Gastroesophageal sphincter (tissue), 4 donors: Measurements from ENCODE around the gene KLHDC8B. TPM values are rescaled to one million over a fixed set of nuclear protein-coding genes. Genes with fewer than 3 reads are reported as not detected.
A peak's percentile ranks its signal among the peaks of the same experiment; 100 is the strongest.
"Not testable (repeated sequence)": the region's sequence is repeated elsewhere in the genome, so short reads cannot be mapped to it uniquely, and the experiment has no call there.

Experiments
- ATAC-seq: fragments of 150-250 bp; one replicate; pipeline ENCODE4 v1.9.1; 2016; ENCODE audit warnings: mild to moderate bottlenecking, moderate library complexity
- H3K27ac ChIP-seq, 4 donors: fragments of 200-600 bp; sonication (generic) in 3 of 4; 1 replicate in 3 of 4; 2 replicates in 1 of 4; pipeline ENCODE4 v1.5.1; 2016 to 2019
- H3K27me3 ChIP-seq: fragments of 200-600 bp; sonication (generic); one replicate; pipeline ENCODE4 v1.5.1; 2019
- H3K36me3 ChIP-seq, 2 donors: fragments of 200-600 bp; sonication (generic); one replicate each; pipeline ENCODE4 v1.5.1; 2019; ENCODE audit warnings: control low read depth in 1 of 2
- H3K4me1 ChIP-seq, 3 donors: fragments of 200-600 bp; sonication (generic); 1 replicate in 2 of 3; 2 replicates in 1 of 3; pipeline ENCODE4 v1.5.1; 2016 to 2019; ENCODE audit warnings: control low read depth in 2 of 3
- H3K4me3 ChIP-seq, 2 donors: fragments of 200-600 bp; sonication (generic); one replicate each; pipeline ENCODE4 v1.5.1; 2019; ENCODE audit warnings: mild to moderate bottlenecking in 1 of 2, moderate library complexity in 1 of 2
- H3K9me3 ChIP-seq, 3 donors: fragments of 200-600 bp; sonication (generic); one replicate each; pipeline ENCODE4 v1.5.1; 2017 to 2019; ENCODE audit warnings: control low read depth in 2 of 3
- CTCF ChIP-seq, 4 experiments: fragments of 200-600 bp in 2 of 4; fragments of 450-650 bp in 2 of 4; sonication (generic) in 1 of 4; IDR thresholded peaks; one replicate each; pipeline ENCODE4 v1.5.1; 2017 to 2019; ENCODE audit warnings: antibody characterized with exemption in 4 of 4, mild to moderate bottlenecking in 2 of 4, moderate library complexity in 2 of 4
- EP300 ChIP-seq: sonication (generic); formaldehyde crosslinking; IDR thresholded peaks from one replicate; pipeline ENCODE4 v1.6.1; 2017; ENCODE audit warnings: antibody characterized with exemption, mild to moderate bottlenecking
- POLR2A ChIP-seq, 2 donors: fragments of 450-650 bp; IDR thresholded peaks; one replicate each; pipeline ENCODE4 v1.6.1; 2017; ENCODE audit warnings: antibody characterized with exemption in 2 of 2, mild to moderate bottlenecking in 2 of 2, moderate library complexity in 1 of 2
- POLR2AphosphoS5 ChIP-seq: sonication (generic); formaldehyde crosslinking; IDR thresholded peaks from one replicate; pipeline ENCODE4 v1.6.1; 2017; ENCODE audit warnings: antibody characterized with exemption
- WGBS, 2 donors: methylation state at CpG; one replicate each; pipeline ENCODE4 v1.1.5; 2018; ENCODE audit warnings: low coverage in 1 of 2; 5-methylcytosine and 5-hydroxymethylcytosine counted together
- total RNA-seq, 4 donors: library from RNA; depleted of rRNA; stranded (reverse); fragments of >200 nt; gene quantifications; one replicate each; pipeline ENCODE4 v1.1.0, GENCODE V29; 2016

Gene KLHDC8B
- total RNA-seq, 4 donors from 2014 or later, result 39.8 to 126 (median 114) TPM

- no peak for TF ChIP-seq POLR2AphosphoS5
- TF ChIP-seq POLR2A (IDR thresholded peaks at IDR 0.05), result no peak
- no peak for TF ChIP-seq CTCF (IDR thresholded peaks at IDR 0.05)
- TF ChIP-seq EP300, result no peak
- H3K27me3 ChIP-seq, result no peaks in the 10 kb centered on the region
- peak overlapping the region; percentile 25 to 85 (median 83) for H3K27ac ChIP-seq
- WGBS, 2 donors, result 83 to 87% methylated on average over 2 to 6 of the region's 6 CpGs
- H3K4me3 ChIP-seq, result no peak overlapping the region
- ATAC-seq, result no peak
- H3K9me3 ChIP-seq, result no peaks in the 10 kb centered on the region
- no peaks in the 10 kb centered on the region for H3K36me3 ChIP-seq
- H3K4me1 ChIP-seq, result peaks cover 0 to 39% (median 6%) of the 10 kb centered on the region in 3 donors
Measured at GRCh38 chr3:49219132-49219531, 47.7 kb downstream of the KLHDC8B start.

GRCh38 chr3:49220985-49221563 lies 49.7 kb downstream of the KLHDC8B start:
- 83 to 87% methylated on average over 4 to 6 of the region's 6 CpGs for WGBS, 2 donors
- not testable (repeated sequence) for H3K36me3 ChIP-seq

GRCh38 chr3:49222002-49222401 lies 50.6 kb downstream of the KLHDC8B start:
- WGBS, 2 donors, result 88 to 94% methylated on average over 2 to 3 of the region's 3 CpGs
- no peaks in the 10 kb centered on the region for H3K36me3 ChIP-seq
- H3K27me3 ChIP-seq, result no peaks in the 10 kb centered on the region
- no peak for TF ChIP-seq POLR2A (IDR thresholded peaks at IDR 0.05)
- no peak for TF ChIP-seq EP300
- no peak for TF ChIP-seq POLR2AphosphoS5
- no peak overlapping the region for H3K4me3 ChIP-seq
- no peak for ATAC-seq
- no peak overlapping the region for H3K27ac ChIP-seq
- peaks cover 0 to 5% (median 0%) of the 10 kb centered on the region in 3 donors for H3K9me3 ChIP-seq
- peaks cover 0 to 29% (median 6%) of the 10 kb centered on the region in 3 donors for H3K4me1 ChIP-seq

More at GRCh38 chr3:49220985-49221563, 49.7 kb downstream of the KLHDC8B start:
- H3K9me3 ChIP-seq, H3K27me3 ChIP-seq, H3K27ac ChIP-seq, ATAC-seq, H3K4me3 ChIP-seq: not testable (repeated sequence)
- peaks cover 0 to 33% (median 6%) of the 10 kb centered on the region in 3 donors for H3K4me1 ChIP-seq

Other genes with a start within 250 kb of the KLHDC8B start
- 10 to 100 TPM; 29.1 to 38.9 (median 35.2) TPM for gene P4HTM, start 181.4 kb upstream of the KLHDC8B start, total RNA-seq
- 100 to 1,000 TPM in 2 of 4 donors, 10 to 100 TPM in 2; 61.5 to 110 (median 99.0) TPM for gene WDR6, start 164.2 kb upstream of the KLHDC8B start, total RNA-seq
- gene DALRD3, start 153.0 kb upstream of the KLHDC8B start, total RNA-seq, result 10 to 100 TPM; 11.8 to 29.0 (median 24.6) TPM
- 100 to 1,000 TPM in 3 of 4 donors, 10 to 100 TPM in 1; 79.4 to 131 (median 105) TPM for gene NDUFAF3, start 149.5 kb upstream of the KLHDC8B start, total RNA-seq
- 100 to 1,000 TPM in 3 of 4 donors, 10 to 100 TPM in 1; 89.8 to 179 (median 118) TPM for gene IMPDH2, start 142.2 kb upstream of the KLHDC8B start, total RNA-seq
- 100 to 1,000 TPM in 1 of 4 donors, 10 to 100 TPM in 3; 66.2 to 171 (median 81.8) TPM for gene QRICH1, start 77.5 kb upstream of the KLHDC8B start, total RNA-seq
- gene QARS1, start 66.8 kb upstream of the KLHDC8B start, total RNA-seq, result 100 to 1,000 TPM; 148 to 205 (median 183) TPM
- gene USP19, start 50.8 kb upstream of the KLHDC8B start, total RNA-seq, result 100 to 1,000 TPM in 1 of 4 donors, 10 to 100 TPM in 3; 53.4 to 114 (median 76.4) TPM
- 100 to 1,000 TPM; 578 to 980 (median 645) TPM for gene LAMB2, start 38.5 kb upstream of the KLHDC8B start, total RNA-seq
- 10 to 100 TPM; 15.6 to 31.2 (median 25.3) TPM for gene CCDC71, start 5.3 kb upstream of the KLHDC8B start, total RNA-seq
- 10 to 100 TPM in 1 of 4 donors, 1 to 10 TPM in 3; 3.5 to 14.9 (median 4.2) TPM for gene C3orf62, start 105.6 kb downstream of the KLHDC8B start, total RNA-seq
- gene USP4, start 168.5 kb downstream of the KLHDC8B start, total RNA-seq, result 10 to 100 TPM; 15.8 to 36.9 (median 29.8) TPM
- 100 to 1,000 TPM; 129 to 285 (median 209) TPM for gene GPX1, start 186.8 kb downstream of the KLHDC8B start, total RNA-seq
- 100 to 1,000 TPM; 401 to 524 (median 476) TPM for gene RHOA, start 240.4 kb downstream of the KLHDC8B start, total RNA-seq
- 10 to 100 TPM; 18.6 to 32.1 (median 25.6) TPM for gene TCTA, start 240.8 kb downstream of the KLHDC8B start, total RNA-seq